Middle frontal gyrus (tissue), 1 donor: Measurements from ENCODE around the gene SSTR5.

Experiments
- DNase-seq: peaks from one replicate; pipeline ENCODE4 v3.0.0-alpha.2; 2015; ENCODE audit warnings: low spot score; ENCODE audit errors: extremely low spot score

SSTR5 gene

GRCh38 chr16:1054660-1055556, 17.6 kb upstream of the SSTR5 start:
- DNase-seq = peak; percentile 51

- DNase-seq = no peak
Measured at GRCh38 chr16:1055557-1055924, 17.0 kb upstream of the SSTR5 start.

GRCh38 chr16:1056196-1056595, 16.4 kb upstream of the SSTR5 start:
- DNase-seq = no peak

GRCh38 chr16:1057252-1057932, 15.2 kb upstream of the SSTR5 start:
- no peak for DNase-seq

- no peak for DNase-seq
Measured at GRCh38 chr16:1058216-1058615, 14.3 kb upstream of the SSTR5 start.

GRCh38 chr16:1059310-1059709, 13.2 kb upstream of the SSTR5 start:
- DNase-seq = no peak

- no peak for DNase-seq
Measured at GRCh38 chr16:1060416-1061340, 11.9 kb upstream of the SSTR5 start.

GRCh38 chr16:1061769-1062505, 10.6 kb upstream of the SSTR5 start:
- DNase-seq = no peak

GRCh38 chr16:1062895-1063294, 9.7 kb upstream of the SSTR5 start:
- DNase-seq = no peak

GRCh38 chr16:1063728-1064127, 8.8 kb upstream of the SSTR5 start:
- DNase-seq = no peak

- DNase-seq = no peak
Measured at GRCh38 chr16:1065469-1066128, 6.9 kb upstream of the SSTR5 start.

GRCh38 chr16:1066584-1067172, 5.9 kb upstream of the SSTR5 start:
- DNase-seq = no peak

GRCh38 chr16:1067629-1068028, 4.9 kb upstream of the SSTR5 start:
- DNase-seq = no peak

- DNase-seq = no peak
Measured at GRCh38 chr16:1068451-1068850, 4.1 kb upstream of the SSTR5 start.

GRCh38 chr16:1069154-1069553, 3.4 kb upstream of the SSTR5 start:
- no peak for DNase-seq

- DNase-seq = no peak
Measured at GRCh38 chr16:1070084-1070863, 2.3 kb upstream of the SSTR5 start.

- no peak for DNase-seq
Measured at GRCh38 chr16:1070864-1071408, 1.6 kb upstream of the SSTR5 start.

GRCh38 chr16:1071561-1072225, 854 bp upstream of the SSTR5 start:
- DNase-seq = no peak

GRCh38 chr16:1073262-1073558, 663 bp downstream of the SSTR5 start:
- DNase-seq = no peak
